Neural cell (in vitro differentiated cells): ENCODE measurements around the gene LRRC52.

Experiments used
- CTCF ChIP-seq: fragments of 450-650 bp; IDR thresholded peaks from 2 replicates; pipeline ENCODE4 v1.5.1; 2014; ENCODE audit warnings: antibody characterized with exemption, mild to moderate bottlenecking, moderate library complexity; ENCODE audit not compliant: poor library complexity, severe bottlenecking
- EP300 ChIP-seq: fragments of 450-650 bp; conservative IDR thresholded peaks from 2 replicates; pipeline ENCODE4 v1.6.1; 2014; ENCODE audit warnings: antibody characterized with exemption, mild to moderate bottlenecking, moderate library complexity; ENCODE audit not compliant: poor library complexity, severe bottlenecking
- POLR2AphosphoS5 ChIP-seq: IDR thresholded peaks from 2 replicates; pipeline ENCODE4 v1.6.1; 2012
- RAD21 ChIP-seq: fragments of 450-650 bp; conservative IDR thresholded peaks from 2 replicates; pipeline ENCODE4 v1.6.1; 2014; ENCODE audit warnings: antibody characterized with exemption, mild to moderate bottlenecking, moderate library complexity
- REST ChIP-seq: IDR thresholded peaks from 2 replicates; pipeline ENCODE4 v1.6.1; 2012; ENCODE audit warnings: borderline replicate concordance

GRCh38 chr1:165580931-165581871 lies 37.4 kb downstream of the LRRC52 start:
- TF ChIP-seq CTCF (no peak), RAD21 (no peak), REST (no peak), EP300 (no peak), POLR2AphosphoS5 (no peak)
